HCT116 (cell line): Measurements from ENCODE around the gene NFIX.

Experiments used
- CBX3 ChIP-seq: IDR thresholded peaks from 2 replicates; pipeline ENCODE4 v1.6.1; 2012; ENCODE audit warnings: low read depth
- CEBPB ChIP-seq: IDR thresholded peaks from 2 replicates; pipeline ENCODE4 v1.6.1; 2012; ENCODE audit warnings: low read depth
- JUND ChIP-seq: IDR thresholded peaks from 2 replicates; pipeline ENCODE4 v1.6.1; 2012
- POLR2A ChIP-seq: IDR thresholded peaks from 2 replicates; pipeline ENCODE4 v1.7.0; 2011; ENCODE audit warnings: borderline replicate concordance; ENCODE audit not compliant: insufficient read depth, insufficient read length; ENCODE audit errors: extremely low read depth
- REST ChIP-seq: IDR thresholded peaks from 2 replicates; pipeline ENCODE4 v1.6.1; 2012; ENCODE audit warnings: low read depth
- SIN3A ChIP-seq: IDR thresholded peaks from 2 replicates; pipeline ENCODE4 v1.6.1; 2012; ENCODE audit warnings: low read depth
- SRF ChIP-seq: IDR thresholded peaks from 2 replicates; pipeline ENCODE4 v1.6.1; 2012; ENCODE audit warnings: low read depth
- TF ChIP-seq, protein P1 (sequence below), 3 experiments: fragments of 200-600 bp in 1 of 3; sonication (generic) in 1 of 3; IDR thresholded peaks in 2 of 3; conservative IDR thresholded peaks in 1 of 3; 2 replicates each; pipeline ENCODE4 v1.5.1; 2012 to 2017; ENCODE audit warnings: low read depth in 2 of 3, low read length in 2 of 3, antibody characterized with exemption in 1 of 3, borderline replicate concordance in 1 of 3, control low read depth in 1 of 3, mild to moderate bottlenecking in 1 of 3, mixed read lengths in 1 of 3, mixed run types in 1 of 3, moderate library complexity in 1 of 3; ENCODE audit not compliant: insufficient read depth in 1 of 3

- TF ChIP-seq POLR2A: no peak
- TF ChIP-seq JUND: no peak
- TF ChIP-seq, protein P1, sequence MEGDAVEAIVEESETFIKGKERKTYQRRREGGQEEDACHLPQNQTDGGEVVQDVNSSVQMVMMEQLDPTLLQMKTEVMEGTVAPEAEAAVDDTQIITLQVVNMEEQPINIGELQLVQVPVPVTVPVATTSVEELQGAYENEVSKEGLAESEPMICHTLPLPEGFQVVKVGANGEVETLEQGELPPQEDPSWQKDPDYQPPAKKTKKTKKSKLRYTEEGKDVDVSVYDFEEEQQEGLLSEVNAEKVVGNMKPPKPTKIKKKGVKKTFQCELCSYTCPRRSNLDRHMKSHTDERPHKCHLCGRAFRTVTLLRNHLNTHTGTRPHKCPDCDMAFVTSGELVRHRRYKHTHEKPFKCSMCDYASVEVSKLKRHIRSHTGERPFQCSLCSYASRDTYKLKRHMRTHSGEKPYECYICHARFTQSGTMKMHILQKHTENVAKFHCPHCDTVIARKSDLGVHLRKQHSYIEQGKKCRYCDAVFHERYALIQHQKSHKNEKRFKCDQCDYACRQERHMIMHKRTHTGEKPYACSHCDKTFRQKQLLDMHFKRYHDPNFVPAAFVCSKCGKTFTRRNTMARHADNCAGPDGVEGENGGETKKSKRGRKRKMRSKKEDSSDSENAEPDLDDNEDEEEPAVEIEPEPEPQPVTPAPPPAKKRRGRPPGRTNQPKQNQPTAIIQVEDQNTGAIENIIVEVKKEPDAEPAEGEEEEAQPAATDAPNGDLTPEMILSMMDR (IDR thresholded peaks at IDR 0.05 in 2 of 3, conservative IDR thresholded peaks at IDR 0.05 in 1 of 3; ENCODE audit: borderline replicate concordance in 1 of 3, insufficient read depth in 1 of 3, low read depth in 2 of 3, low read length in 2 of 3): no peak
- TF ChIP-seq CEBPB: no peak
- no peak for TF ChIP-seq SRF
- no peak for TF ChIP-seq CBX3
- no peak for TF ChIP-seq REST
- no peak for TF ChIP-seq SIN3A
These were observed 48.0 kb downstream of the NFIX start for GRCh38 chr19:13043285-13043684.
